HEK293 (cell line): ENCODE results near the gene FDXACB1.
A peak's percentile ranks its signal among the peaks of the same experiment; 100 is the strongest.

Source experiments
- CTCF ChIA-PET: fragments of 350-600 bp; formaldehyde crosslinking; extraction: SDS; loops from one replicate; lab custom pipeline; 2021; ENCODE audit warnings: antibody characterized with exemption; lab: Yijun Ruan, JAX
- POLR2A ChIA-PET: fragments of 300-600 bp; formaldehyde crosslinking; extraction: SDS; loops from one replicate; lab custom pipeline; 2020; ENCODE audit warnings: antibody characterized with exemption, inconsistent platforms; lab: Yijun Ruan, JAX
- H3K27ac ChIP-seq: fragments of 200-500 bp; sonication (Bioruptor generic); 2 replicates; pipeline ENCODE4 v1.5.1; 2014; ENCODE audit warnings: low read depth, low read length, control low read depth, inconsistent platforms; ENCODE audit errors: extremely low read depth
- H3K36me3 ChIP-seq, 2 experiments: fragments of 200-500 bp in 1 of 2; sonication (Bioruptor generic) in 1 of 2; 1 replicate in 1 of 2; 2 replicates in 1 of 2; pipeline ENCODE4 v1.5.1; 2014 to 2017; ENCODE audit warnings: inconsistent platforms in 2 of 2, low read length in 2 of 2; ENCODE audit not compliant: control insufficient read depth in 2 of 2, insufficient read depth in 1 of 2
- H3K4me1 ChIP-seq: fragments of 200-500 bp; sonication (Bioruptor generic); 2 replicates; pipeline ENCODE4 v1.5.1; 2014; ENCODE audit warnings: mild to moderate bottlenecking, low read length, inconsistent platforms; ENCODE audit not compliant: control insufficient read depth, insufficient read depth
- H3K4me3 ChIP-seq: 2 replicates; pipeline ENCODE4 v1.5.1; 2011; ENCODE audit warnings: low read depth, mild to moderate bottlenecking, control low read depth, low read length, moderate library complexity
- H3K9me3 ChIP-seq: fragments of 200-500 bp; sonication (Bioruptor generic); 2 replicates; pipeline ENCODE4 v1.5.1; 2014; ENCODE audit warnings: low read depth, low read length, inconsistent platforms; ENCODE audit not compliant: control insufficient read depth, insufficient read depth
- RBAK ChIP-seq: fragments of 450-650 bp; formaldehyde crosslinking; IDR thresholded peaks from 2 replicates; pipeline ENCODE4 v1.5.1; 2016; ENCODE audit warnings: missing biosample characterization, missing genetic modification characterization
- ZBTB7A ChIP-seq: fragments of 450-650 bp; formaldehyde crosslinking; IDR thresholded peaks from 2 replicates; pipeline ENCODE4 v1.5.1; 2016; ENCODE audit warnings: low read depth, missing biosample characterization, missing genetic modification characterization
- ZBTB8A ChIP-seq: fragments of 450-650 bp; formaldehyde crosslinking; IDR thresholded peaks from 2 replicates; pipeline ENCODE4 v1.5.1; 2016; ENCODE audit warnings: missing biosample characterization, missing genetic modification characterization
- ZEB2 ChIP-seq: fragments of 450-650 bp; formaldehyde crosslinking; IDR thresholded peaks from 2 replicates; pipeline ENCODE4 v1.5.1; 2016; ENCODE audit warnings: missing biosample characterization, missing genetic modification characterization
- ZNF140 ChIP-seq: fragments of 450-650 bp; formaldehyde crosslinking; IDR thresholded peaks from 2 replicates; pipeline ENCODE4 v1.5.1; 2016; ENCODE audit warnings: missing biosample characterization, missing genetic modification characterization
- ZNF184 ChIP-seq: fragments of 450-650 bp; IDR thresholded peaks from 2 replicates; pipeline ENCODE4 v1.5.1; 2018; ENCODE audit warnings: missing biosample characterization, mild to moderate bottlenecking, missing genetic modification characterization
- ZNF292 ChIP-seq: fragments of 450-650 bp; formaldehyde crosslinking; IDR thresholded peaks from 2 replicates; pipeline ENCODE4 v1.5.1; 2016; ENCODE audit warnings: low read depth, missing biosample characterization, missing genetic modification characterization, borderline replicate concordance
- ZNF350 ChIP-seq: fragments of 450-650 bp; formaldehyde crosslinking; IDR thresholded peaks from 2 replicates; pipeline ENCODE4 v1.5.0; 2017; ENCODE audit warnings: missing biosample characterization, mild to moderate bottlenecking, missing genetic modification characterization
- ZNF404 ChIP-seq: fragments of 450-650 bp; formaldehyde crosslinking; IDR thresholded peaks from 2 replicates; pipeline ENCODE4 v1.5.1; 2017; ENCODE audit warnings: missing biosample characterization, missing genetic modification characterization
- ZNF416 ChIP-seq: fragments of 450-650 bp; formaldehyde crosslinking; IDR thresholded peaks from 2 replicates; pipeline ENCODE4 v1.5.1; 2016; ENCODE audit warnings: missing biosample characterization, missing genetic modification characterization
- ZNF670 ChIP-seq: fragments of 450-650 bp; formaldehyde crosslinking; IDR thresholded peaks from 2 replicates; pipeline ENCODE4 v1.5.1; 2016; ENCODE audit warnings: missing biosample characterization, missing genetic modification characterization, low read depth
- ZNF701 ChIP-seq: fragments of 450-650 bp; formaldehyde crosslinking; IDR thresholded peaks from 2 replicates; pipeline ENCODE4 v1.5.1; 2016; ENCODE audit warnings: missing biosample characterization, missing genetic modification characterization
- ZNF830 ChIP-seq: fragments of 450-650 bp; IDR thresholded peaks from 2 replicates; pipeline ENCODE4 v1.5.0; 2018; ENCODE audit warnings: missing biosample characterization, missing genetic modification characterization, low read depth, mild to moderate bottlenecking, moderate library complexity
- ZSCAN30 ChIP-seq: fragments of 450-650 bp; IDR thresholded peaks from 2 replicates; pipeline ENCODE4 v1.5.1; 2018; ENCODE audit warnings: missing biosample characterization, mild to moderate bottlenecking, missing genetic modification characterization, moderate library complexity
- TF ChIP-seq, protein P1 (sequence below): fragments of 450-650 bp; formaldehyde crosslinking; IDR thresholded peaks from 2 replicates; pipeline ENCODE4 v1.5.1; 2017; ENCODE audit warnings: missing biosample characterization, missing genetic modification characterization
- TF ChIP-seq, protein P2 (sequence below): fragments of 450-650 bp; formaldehyde crosslinking; IDR thresholded peaks from 2 replicates; pipeline ENCODE4 v1.5.1; 2016; ENCODE audit warnings: missing biosample characterization, missing genetic modification characterization
- TF ChIP-seq, protein P3 (sequence below): fragments of 450-650 bp; formaldehyde crosslinking; IDR thresholded peaks from 2 replicates; pipeline ENCODE4 v1.5.1; 2016; ENCODE audit warnings: missing biosample characterization, missing genetic modification characterization
- TF ChIP-seq, protein P4 (sequence below): fragments of 450-650 bp; formaldehyde crosslinking; IDR thresholded peaks from 2 replicates; pipeline ENCODE4 v1.5.1; 2016; ENCODE audit warnings: missing biosample characterization, missing genetic modification characterization
- TF ChIP-seq, protein P5 (sequence below): fragments of 450-650 bp; formaldehyde crosslinking; IDR thresholded peaks from 2 replicates; pipeline ENCODE4 v1.5.1; 2017; ENCODE audit warnings: missing biosample characterization, missing genetic modification characterization
- TF ChIP-seq, protein P6 (sequence below): fragments of 450-650 bp; formaldehyde crosslinking; IDR thresholded peaks from 2 replicates; pipeline ENCODE4 v1.5.1; 2016; ENCODE audit warnings: missing biosample characterization, missing genetic modification characterization

The FDXACB1 gene

DNA sequence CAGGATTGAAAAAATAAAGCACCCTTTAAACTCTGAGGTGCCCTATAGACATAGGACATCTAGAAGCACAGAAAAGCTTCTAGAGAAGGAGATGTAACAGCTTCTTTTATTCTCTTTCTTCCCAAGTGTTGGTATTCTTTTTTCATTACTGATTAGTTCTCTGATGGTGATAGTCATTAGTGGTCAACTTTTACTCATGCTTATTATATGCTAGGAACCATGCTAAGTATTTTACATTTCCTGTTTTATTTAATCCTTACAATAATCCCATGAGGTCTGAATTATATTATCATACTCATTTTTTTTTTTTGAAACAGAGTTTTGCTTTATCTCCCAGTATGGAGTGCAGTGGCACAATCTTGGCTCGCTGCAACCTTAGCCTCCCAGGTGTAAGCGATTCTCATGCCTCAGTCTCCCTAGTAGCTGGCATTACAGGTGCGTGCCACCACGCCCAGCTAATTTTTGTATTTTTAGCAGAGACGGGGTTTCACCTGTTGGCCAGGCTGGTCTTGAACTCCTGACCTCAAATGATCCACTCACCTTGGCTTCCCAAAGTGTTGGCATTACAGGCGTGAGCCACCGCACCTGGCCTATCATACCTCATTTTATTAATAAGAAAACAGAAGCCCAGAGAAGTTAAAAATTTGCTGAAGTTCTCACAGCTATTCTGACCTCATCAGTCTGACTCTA, 42.7 kb upstream of the FDXACB1 start:
- Histone ChIP-seq H3K4me3 (no peak overlapping the region), H3K27ac (no peak overlapping the region), H3K9me3 (no peaks in the 10 kb centered on the region), H3K36me3 (no peaks in the 10 kb centered on the region), H3K4me1 (no peaks in the 10 kb centered on the region)
- POLR2A ChIA-PET: no interaction called here
- CTCF ChIA-PET: interaction anchor here (1.3 kb wide), 1 partner anchor 10 kb away, joined by 4 read pairs; no protein-coding TSS in a partner anchor
- TF ChIP-seq, protein P1, sequence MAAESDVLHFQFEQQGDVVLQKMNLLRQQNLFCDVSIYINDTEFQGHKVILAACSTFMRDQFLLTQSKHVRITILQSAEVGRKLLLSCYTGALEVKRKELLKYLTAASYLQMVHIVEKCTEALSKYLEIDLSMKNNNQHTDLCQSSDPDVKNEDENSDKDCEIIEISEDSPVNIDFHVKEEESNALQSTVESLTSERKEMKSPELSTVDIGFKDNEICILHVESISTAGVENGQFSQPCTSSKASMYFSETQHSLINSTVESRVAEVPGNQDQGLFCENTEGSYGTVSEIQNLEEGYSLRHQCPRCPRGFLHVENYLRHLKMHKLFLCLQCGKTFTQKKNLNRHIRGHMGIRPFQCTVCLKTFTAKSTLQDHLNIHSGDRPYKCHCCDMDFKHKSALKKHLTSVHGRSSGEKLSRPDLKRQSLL (tag by site-specific recombination): peak; percentile 40; the same call in 1 of the 2 replicates
- TF ChIP-seq ZNF404 (tag by site-specific recombination) (no peak), ZSCAN30 (tag by site-specific recombination) (no peak), RBAK (tag by site-specific recombination) (no peak)
- TF ChIP-seq, protein P2, sequence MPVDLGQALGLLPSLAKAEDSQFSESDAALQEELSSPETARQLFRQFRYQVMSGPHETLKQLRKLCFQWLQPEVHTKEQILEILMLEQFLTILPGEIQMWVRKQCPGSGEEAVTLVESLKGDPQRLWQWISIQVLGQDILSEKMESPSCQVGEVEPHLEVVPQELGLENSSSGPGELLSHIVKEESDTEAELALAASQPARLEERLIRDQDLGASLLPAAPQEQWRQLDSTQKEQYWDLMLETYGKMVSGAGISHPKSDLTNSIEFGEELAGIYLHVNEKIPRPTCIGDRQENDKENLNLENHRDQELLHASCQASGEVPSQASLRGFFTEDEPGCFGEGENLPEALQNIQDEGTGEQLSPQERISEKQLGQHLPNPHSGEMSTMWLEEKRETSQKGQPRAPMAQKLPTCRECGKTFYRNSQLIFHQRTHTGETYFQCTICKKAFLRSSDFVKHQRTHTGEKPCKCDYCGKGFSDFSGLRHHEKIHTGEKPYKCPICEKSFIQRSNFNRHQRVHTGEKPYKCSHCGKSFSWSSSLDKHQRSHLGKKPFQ (tag by site-specific recombination): no peak

DNA sequence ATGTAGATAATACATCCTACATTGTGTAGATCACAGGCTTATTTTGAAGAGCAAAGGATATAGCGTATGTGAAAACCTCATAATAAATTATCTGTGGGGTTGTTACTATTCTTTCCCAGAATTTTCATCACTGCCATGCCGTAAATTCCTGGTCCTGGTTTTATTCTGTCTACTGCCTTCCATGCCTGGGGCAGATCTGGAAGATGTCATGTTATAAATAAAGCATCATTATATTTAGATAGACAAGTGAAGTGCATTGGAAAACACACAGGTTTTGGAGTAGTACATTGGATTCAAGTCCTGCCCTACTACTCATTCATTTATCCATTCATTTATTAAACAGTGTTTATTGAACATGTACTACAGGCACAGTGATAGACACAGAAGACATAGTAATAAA, 41.9 kb upstream of the FDXACB1 start:
- H3K4me1 ChIP-seq: no peaks in the 10 kb centered on the region

More for the DNA sequence above, 41.9 kb upstream of the FDXACB1 start:
- ChIA-PET POLR2A (no interaction called here), CTCF (interaction anchor here (0.6 kb wide), 1 partner anchor 191 kb away, joined by 3 read pairs; no protein-coding TSS in a partner anchor)
- H3K36me3 ChIP-seq: no peaks in the 10 kb centered on the region
- no peak overlapping the region for H3K27ac ChIP-seq
- no peaks in the 10 kb centered on the region for H3K9me3 ChIP-seq
- H3K4me3 ChIP-seq: no peak overlapping the region
- TF ChIP-seq ZBTB7A (tag by site-specific recombination) (no peak), ZNF416 (no peak), ZNF184 (no peak), ZNF830 (no peak), ZNF670 (tag by site-specific recombination) (no peak), ZNF701 (tag by site-specific recombination) (no peak), ZBTB8A (tag by site-specific recombination) (no peak), ZEB2 (tag by site-specific recombination) (no peak), ZNF292 (no peak), ZNF140 (no peak), ZNF350 (tag by site-specific recombination) (no peak)
- TF ChIP-seq, protein P1 (tag by site-specific recombination): no peak
- TF ChIP-seq, protein P3, sequence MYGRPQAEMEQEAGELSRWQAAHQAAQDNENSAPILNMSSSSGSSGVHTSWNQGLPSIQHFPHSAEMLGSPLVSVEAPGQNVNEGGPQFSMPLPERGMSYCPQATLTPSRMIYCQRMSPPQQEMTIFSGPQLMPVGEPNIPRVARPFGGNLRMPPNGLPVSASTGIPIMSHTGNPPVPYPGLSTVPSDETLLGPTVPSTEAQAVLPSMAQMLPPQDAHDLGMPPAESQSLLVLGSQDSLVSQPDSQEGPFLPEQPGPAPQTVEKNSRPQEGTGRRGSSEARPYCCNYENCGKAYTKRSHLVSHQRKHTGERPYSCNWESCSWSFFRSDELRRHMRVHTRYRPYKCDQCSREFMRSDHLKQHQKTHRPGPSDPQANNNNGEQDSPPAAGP (tag by site-specific recombination): no peak
- TF ChIP-seq, protein P4, sequence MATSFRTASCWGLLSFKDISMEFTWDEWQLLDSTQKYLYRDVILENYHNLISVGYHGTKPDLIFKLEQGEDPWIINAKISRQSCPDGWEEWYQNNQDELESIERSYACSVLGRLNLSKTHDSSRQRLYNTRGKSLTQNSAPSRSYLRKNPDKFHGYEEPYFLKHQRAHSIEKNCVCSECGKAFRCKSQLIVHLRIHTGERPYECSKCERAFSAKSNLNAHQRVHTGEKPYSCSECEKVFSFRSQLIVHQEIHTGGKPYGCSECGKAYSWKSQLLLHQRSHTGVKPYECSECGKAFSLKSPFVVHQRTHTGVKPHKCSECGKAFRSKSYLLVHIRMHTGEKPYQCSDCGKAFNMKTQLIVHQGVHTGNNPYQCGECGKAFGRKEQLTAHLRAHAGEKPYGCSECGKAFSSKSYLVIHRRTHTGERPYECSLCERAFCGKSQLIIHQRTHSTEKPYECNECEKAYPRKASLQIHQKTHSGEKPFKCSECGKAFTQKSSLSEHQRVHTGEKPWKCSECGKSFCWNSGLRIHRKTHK: no peak
- TF ChIP-seq, protein P5, sequence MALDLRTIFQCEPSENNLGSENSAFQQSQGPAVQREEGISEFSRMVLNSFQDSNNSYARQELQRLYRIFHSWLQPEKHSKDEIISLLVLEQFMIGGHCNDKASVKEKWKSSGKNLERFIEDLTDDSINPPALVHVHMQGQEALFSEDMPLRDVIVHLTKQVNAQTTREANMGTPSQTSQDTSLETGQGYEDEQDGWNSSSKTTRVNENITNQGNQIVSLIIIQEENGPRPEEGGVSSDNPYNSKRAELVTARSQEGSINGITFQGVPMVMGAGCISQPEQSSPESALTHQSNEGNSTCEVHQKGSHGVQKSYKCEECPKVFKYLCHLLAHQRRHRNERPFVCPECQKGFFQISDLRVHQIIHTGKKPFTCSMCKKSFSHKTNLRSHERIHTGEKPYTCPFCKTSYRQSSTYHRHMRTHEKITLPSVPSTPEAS (tag by site-specific recombination): no peak
- TF ChIP-seq, protein P6, sequence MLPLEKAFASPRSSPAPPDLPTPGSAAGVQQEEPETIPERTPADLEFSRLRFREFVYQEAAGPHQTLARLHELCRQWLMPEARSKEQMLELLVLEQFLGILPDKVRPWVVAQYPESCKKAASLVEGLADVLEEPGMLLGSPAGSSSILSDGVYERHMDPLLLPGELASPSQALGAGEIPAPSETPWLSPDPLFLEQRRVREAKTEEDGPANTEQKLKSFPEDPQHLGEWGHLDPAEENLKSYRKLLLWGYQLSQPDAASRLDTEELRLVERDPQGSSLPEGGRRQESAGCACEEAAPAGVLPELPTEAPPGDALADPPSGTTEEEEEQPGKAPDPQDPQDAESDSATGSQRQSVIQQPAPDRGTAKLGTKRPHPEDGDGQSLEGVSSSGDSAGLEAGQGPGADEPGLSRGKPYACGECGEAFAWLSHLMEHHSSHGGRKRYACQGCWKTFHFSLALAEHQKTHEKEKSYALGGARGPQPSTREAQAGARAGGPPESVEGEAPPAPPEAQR (tag by site-specific recombination): no peak
